ENCODE data around the gene ADGRG3. TPM values are rescaled to one million over a fixed set of nuclear protein-coding genes. Genes with fewer than 3 reads are reported as not detected.
"Not testable (repeated sequence)": the region's sequence is repeated elsewhere in the genome, so short reads cannot be mapped to it uniquely, and the experiment has no call there.

The ADGRG3 gene
- total RNA-seq, 1 experiment from 2014 or later, result not detected

DNA sequence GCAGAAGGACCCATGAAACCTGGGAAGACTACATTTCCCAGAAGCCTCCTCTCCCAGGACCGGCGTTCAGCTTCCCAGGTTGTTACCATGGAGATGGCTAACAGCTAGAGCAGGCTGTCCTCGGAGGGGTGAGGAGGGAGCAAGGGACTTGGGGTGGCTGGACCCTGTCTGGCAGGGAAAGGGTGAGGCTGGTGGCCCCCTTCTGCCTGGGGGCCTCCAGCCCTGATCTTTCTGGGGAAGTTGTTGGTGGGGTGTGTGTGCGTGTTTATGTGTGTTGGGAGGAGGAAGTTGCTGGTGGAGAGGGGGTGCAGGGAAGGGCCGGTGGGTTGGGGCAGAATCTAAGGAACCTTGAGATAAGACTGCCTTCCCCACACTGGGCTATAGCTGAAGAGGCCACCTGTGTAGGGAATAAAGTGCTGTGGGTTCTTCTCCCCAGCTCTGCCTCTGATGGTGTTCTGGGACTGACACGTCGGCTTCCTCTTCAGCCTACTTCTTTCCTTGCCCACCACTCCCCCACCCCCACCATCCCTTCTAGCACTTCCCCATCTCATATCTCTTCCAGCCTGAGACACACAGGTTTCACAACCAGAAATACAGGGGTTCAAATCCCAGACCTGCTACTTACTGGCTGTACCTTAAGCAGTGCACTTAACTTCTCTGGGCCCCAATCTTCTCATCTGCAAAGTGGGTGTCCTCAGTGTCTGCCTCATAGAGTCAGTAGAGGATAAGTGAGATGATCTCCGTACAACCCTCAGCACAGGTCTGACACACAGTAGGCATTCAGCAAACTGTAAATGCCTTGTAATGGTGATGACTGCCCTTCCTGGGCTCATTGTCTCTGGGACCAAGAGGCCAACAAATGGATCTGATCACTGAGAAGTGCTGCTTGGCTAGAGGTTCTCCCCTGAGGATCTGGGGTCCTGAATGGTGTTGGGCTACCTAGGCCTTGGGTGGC lies 26.9 kb downstream of the ADGRG3 start, which contains the start of gene DRC7:
Gene DRC7 (plus strand): TSS at position 82 of the 955 bp plus-strand sequence. CDS start 3,144 bp downstream, outside the sequence.
- peak; percentile 37 for DNase-seq (ENCODE audit: low spot score)

DNA sequence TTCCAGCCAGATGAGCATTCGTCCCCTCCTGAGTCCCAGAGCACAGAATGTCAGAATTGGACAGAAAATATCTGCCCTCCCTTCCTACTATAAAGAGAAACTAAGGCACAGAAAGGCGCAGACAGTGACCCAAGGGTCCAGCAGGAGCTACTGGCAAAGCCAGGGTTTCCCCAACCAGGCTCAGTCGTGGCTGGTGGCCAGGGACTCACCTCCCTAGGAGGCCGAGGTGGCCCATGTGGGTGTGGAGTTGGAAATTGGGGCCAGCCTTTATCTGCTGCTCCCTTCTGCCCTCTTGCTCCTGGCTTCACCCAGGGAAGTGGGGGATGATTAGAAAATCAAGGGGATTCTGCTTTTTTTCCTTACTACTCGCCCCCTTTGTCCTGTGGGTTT lies 27.6 kb downstream of the ADGRG3 start:
- DNase-seq (ENCODE audit: low spot score), result no peak

DNA sequence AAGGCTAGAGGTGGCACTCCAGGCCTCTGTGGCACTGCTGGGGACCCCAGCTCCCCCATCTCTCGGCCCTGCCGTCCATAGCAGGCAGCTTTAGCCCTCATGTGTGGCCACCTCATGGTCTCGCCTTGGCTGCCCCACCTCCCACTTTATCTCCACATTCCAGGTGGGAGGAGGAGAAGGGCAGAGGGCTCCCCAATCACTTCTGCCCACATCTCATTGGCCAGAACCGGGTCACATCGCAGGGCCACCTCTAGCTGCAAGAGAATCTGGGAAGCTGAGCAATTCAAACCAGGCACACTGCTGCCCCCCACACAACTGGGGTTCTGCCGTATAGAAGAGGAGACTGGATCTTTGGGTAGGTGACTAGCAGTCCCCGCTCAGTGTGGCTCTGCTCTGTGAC lies 28.1 kb downstream of the ADGRG3 start:
- DNase-seq (ENCODE audit: low spot score), result no peak

DNA sequence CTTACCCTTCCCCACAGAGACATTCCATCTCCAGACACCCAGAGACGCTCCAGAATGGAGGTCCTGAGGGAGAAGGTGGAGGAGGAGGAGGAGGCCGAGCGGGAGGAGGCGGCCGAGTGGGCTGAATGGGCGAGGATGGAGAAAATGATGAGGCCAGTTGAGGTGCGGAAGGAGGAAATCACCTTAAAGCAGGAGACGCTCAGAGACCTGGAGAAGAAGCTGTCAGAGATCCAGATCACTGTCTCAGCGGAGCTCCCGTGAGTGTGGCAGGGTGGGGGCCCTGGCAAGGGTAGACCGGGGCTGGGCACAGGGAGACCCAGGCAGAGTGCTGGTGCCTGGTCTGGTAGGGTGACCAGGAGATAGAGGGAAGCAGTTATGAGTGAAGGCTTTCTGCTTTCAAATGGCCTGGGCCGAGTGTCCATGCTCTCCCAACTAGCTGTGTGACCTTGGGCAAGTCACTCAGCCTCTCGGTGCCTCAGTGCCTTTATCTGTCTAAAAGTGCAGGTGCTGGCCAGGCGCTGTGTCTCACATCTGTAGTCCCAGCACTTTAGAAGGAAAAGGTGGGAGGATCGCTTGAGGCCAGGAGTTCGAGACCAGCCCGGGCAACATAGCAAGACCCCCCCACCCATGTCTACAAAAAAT lies 29.9 kb downstream of the ADGRG3 start:
- no peak for DNase-seq (ENCODE audit: low spot score)

DNA sequence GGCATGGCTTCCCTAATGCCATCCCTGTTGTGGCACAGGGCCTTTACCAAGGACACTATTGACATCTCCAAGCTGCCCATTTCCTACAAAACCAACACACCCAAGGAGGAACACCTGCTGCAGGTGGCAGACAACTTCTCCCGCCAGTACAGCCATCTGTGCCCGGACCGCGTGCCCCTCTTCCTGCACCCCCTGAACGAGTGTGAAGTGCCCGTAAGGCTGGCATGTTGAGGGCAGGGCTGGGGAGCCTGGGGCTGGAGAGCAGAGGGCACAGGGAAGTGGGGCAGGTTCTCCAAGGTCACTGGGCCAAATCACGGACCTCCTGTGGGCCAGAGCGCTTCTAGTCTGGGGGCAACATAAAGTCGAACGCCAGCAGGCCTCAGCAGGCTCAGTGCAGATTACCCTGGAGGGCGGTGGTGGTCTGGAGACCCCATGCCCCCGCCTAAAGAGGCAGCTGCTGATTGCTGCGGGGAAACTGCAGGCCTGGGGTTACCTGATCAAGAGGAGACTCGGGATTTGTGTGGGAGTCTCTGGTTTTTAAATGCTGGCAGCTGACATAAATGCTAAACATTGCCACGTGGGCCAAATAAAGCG lies 30.8 kb downstream of the ADGRG3 start:
- DNase-seq (ENCODE audit: low spot score), result no peak

DNA sequence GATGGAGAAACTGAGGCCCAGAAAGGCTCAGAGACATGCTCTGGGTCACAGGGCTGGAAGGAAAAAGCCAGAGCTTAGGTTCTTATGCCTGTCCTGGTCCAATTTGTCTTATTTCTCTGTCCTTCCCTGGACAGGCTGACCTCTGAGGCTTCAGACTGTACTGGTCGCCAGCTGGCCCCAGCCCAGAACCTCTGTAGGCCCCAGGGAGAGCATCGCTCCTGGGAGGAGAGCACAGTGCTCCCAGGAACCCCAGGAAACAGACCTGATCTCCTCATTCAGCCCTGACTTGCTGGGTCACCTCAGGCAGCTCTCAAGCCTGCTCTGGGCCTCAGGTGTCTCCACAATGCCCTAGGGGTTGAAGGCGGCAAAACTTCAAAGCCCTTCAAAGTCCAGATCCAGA lies 31.4 kb downstream of the ADGRG3 start:
- no peak for DNase-seq (ENCODE audit: low spot score)

DNA sequence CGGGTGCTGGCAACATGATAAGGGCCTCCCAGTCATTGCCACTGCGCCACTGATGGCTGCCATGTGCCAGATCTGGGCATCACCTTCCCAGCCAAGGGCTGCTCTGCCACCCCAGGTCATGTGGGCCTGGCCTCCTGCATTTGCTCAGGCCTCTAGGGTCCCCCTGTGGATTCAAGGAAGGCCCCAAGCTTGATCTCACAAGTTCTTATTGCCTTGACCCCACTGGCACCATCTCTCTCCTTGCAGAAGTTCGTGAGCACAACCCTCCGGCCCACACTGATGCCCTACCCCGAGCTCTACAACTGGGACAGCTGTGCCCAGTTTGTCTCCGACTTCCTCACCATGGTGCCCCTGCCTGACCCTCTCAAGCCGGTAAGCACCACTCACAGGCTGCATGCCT lies 31.8 kb downstream of the ADGRG3 start:
- no peak for DNase-seq (ENCODE audit: low spot score)

DNA sequence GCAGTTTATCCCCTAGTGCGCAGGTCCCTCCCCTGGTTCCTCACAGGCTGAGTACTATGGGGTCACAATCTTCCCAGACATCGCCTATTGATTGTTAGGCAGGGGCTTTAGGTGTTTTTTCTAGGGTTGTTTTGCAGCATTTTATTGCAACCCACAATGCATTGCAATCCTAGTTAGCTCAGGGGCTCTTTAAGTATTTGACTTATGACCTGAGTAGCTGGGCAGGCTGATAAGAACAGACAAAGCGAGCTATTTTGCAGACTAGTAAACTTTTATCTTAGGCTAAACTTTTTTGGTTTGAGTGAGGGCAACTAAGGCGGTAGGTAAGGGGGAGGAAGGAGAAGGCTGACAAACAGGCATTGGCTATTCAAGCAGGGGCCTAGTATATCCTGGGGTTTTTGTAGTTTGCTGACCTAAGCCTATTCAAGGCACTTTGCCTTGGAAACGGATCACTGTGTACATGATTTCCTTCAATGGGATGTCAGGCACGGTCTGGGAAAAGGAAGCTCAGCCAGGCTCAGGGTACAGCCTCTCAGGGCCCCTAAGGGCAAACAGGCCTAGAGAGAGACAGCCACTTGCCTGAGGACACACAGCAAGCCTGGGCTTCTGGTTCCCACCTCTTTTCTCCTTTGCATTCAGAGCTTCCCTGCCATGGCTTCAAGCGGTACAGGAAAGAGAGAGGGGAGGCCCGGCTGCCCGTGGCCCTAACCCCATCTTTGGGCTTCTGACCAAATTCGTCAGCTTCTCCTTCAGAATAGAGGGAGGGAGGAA lies 32.9 kb downstream of the ADGRG3 start:
- no peak for DNase-seq (ENCODE audit: low spot score)

DNA sequence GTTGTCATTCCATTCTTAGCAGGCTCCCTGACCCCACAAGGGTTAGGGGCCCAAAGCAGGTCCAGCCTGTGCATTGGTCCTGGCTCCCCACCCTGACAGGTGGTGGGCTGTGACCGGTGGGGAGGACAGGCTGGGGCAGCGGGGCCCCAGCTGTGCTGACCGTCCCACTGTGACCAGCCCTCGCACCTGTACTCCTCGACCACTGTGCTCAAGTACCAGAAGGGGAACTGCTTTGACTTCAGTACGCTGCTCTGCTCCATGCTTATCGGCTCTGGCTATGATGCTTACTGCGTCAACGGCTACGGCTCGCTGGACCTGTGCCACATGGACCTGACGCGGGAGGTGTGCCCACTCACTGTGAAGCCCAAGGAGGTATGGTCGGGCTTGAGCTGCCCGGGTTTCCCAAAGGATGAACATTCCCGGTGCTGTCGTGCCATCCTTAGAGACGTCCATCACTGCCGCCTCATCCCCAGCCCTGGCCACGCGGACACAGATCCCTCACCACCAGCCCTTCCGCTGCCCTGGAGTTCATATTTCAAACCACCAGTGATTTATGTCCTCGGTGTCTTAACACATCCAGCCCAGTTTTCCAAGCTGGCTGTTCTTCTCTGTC lies 33.8 kb downstream of the ADGRG3 start:
- DNase-seq (ENCODE audit: low spot score), result no peak

DNA sequence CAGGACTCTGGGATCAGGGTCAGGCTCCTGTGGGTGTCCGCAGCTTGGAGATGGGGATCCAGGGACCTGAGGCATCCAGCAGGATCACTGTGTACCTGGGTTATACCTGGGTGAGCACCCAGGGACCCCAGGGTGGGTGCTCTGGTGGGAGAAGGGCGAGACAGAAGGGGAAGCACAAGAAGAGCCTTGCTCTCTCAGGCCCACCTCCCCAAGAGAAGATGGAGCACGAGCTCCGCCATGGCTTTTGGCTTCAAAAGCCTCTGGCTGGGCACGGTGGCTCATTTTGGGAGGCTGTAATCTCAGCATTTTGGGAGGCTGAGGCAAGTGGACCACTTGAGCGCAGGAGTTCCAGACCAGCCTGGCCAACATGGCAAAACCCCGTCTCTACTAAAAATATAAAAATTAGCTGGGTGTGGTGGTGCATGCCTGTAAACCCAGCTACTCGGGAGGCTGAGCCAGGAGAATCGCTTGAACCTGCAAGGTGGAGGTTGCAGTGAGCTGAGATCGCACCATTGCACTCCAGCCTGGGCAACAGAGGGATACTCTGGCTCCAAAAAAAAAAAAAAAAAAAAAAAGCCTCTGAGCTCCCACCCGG lies 35.4 kb downstream of the ADGRG3 start:
- DNase-seq (ENCODE audit: low spot score), result no peak

DNA sequence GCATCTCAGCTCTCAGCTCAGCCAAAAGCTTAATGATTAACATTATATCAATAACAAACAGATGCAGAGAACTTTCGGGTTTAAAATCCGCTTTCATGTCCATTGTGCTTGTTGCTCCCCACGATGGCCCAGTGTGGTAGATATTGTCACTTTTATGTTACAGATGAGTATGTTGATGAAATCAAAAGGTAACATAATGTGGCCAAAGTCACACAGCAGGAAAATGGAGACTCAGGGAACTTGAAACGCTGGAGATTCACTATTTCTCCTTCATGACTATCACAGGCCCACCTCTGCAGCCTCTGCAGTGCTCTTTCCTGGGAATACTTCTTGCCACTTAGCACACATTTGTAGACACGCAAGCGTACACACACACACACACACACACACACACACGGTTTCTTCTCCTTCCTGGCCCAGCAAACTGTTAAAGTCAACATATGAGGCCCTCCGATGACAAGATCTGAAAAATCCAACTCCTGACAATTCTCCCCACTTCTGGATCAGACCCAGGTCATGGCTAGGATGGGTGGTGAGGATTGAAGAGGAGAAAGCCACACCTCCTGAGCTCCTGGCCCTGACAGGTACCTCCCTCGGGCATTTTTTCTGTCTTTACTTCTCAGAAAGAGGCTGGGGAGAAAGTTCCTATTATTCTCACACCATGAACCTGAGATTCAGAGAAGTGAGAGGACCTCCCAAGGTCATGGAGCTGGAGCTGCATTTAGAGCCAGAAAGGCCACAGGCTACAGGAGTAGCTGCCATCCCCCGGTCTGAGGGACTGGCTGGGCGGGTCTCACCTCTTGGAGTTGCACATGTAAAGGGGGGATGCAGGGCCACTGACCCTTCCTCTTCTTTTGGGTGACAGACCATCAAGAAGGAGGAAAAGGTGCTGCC lies 36.2 kb downstream of the ADGRG3 start:
- DNase-seq (ENCODE audit: low spot score), result no peak

DNA sequence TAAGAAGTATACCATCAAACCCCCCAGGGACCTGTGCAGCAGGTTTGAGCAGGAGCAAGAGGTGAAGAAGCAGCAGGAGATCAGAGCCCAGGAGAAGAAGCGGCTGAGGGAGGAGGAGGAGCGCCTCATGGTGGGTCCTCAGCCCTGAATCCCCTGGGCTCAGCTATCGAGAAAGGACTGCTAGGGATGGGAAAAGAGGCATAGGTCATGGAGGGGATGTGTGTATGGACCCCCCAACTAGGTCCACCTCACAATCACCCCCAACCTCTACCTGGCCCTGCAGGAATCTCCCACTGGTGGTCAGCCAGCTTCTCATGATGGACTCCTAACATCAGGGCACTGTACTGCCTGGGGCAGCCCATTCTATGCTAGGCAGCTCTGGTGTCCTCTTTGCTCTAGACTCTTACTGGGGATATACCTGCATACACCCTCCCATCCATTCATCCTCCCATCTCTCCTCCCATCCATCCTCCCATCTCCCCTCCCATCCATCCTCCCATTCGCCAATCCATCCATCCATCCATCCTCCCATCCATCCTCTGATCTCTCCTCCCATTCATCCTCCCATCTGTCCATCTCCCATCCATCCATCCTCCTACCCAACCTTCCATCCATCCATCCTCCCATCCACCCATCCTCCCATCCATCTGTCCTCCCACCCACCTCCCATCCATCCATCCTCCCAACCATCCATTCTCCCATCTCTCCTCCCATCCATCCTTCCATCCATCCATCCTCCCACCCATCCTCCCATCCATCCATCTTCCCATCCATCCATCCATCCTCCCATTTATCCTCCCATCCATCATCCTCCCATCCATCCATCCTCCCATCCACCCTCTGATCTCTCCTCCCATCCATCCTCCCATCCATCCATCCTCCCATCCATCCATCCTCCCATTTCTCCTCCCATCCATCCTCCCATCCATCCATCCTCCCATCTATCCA lies 37.1 kb downstream of the ADGRG3 start:
- no peak for DNase-seq (ENCODE audit: low spot score)

DNA sequence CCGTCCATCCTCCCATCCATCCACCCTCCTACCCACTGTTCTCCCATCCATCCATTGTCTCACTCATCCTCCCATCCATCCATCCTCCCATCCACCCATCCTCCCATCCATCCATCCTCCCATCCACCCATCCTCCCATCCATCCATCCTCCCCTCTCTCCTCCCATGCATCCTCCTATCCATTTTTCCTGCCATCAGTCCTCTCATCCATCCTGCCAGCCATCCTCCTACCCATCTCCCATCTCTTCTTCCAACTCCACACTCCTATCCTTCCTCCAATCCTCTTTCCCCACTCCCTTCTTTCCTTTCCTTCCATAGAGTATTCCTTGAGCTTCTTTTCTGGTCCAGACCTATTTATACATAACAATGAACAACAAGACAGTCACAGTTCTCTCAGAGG lies 38.6 kb downstream of the ADGRG3 start:
- no peak for DNase-seq (ENCODE audit: low spot score)

DNA sequence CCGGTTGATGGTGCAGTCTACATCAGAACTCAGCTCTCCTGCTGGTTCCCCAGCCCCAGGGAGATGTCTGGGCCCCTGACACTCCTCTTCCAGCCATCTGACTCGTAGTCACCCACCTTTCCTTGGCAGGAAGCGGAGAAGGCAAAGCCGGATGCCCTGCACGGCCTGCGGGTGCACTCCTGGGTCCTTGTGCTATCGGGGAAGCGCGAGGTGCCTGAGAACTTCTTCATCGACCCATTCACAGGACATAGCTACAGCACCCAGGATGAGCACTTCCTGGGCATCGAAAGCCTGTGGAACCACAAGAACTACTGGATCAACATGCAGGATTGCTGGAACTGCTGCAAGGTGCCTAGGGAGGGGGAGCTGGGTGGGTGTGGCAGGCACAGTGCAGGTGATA lies 39.2 kb downstream of the ADGRG3 start:
- no peak for DNase-seq (ENCODE audit: low spot score)

DNA sequence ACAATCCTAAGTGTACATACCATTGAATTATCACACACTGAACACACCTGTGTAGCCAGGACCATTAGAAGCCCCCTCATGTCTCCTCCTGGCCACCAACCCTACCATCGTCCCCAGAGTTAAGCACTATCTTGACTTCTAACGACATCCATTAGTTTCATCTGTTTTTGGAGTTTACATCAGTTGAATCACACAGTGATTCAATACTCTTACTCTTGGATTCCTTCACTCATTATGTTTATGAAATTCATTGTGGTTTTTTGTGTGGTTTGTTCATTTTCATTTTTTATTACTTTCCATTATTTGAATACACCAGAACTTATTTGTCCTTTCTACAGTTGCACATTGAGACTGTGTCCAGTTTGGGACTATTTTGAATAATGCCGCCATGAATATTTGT lies 40.1 kb downstream of the ADGRG3 start:
- no peak for DNase-seq (ENCODE audit: low spot score)

DNA sequence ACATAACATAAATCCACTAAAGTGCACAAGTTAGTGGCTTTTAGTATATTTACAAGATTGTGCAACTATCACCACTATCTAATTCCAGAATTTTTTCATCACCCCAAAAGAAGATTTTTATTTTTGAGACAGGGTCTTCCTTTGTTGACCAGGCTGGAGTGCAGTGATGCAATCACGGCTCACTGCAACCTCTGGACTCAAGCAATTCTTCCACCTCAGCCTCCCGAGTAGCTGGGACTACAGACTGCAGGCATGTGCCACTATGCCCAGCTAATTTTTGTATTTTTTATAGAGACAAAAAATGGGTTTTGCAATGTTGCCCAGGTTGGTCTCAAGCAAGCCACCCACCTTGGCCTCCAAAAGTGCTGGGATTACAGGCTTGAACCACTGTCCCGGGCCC lies 41.6 kb downstream of the ADGRG3 start:
- DNase-seq (ENCODE audit: low spot score), result no peak

DNA sequence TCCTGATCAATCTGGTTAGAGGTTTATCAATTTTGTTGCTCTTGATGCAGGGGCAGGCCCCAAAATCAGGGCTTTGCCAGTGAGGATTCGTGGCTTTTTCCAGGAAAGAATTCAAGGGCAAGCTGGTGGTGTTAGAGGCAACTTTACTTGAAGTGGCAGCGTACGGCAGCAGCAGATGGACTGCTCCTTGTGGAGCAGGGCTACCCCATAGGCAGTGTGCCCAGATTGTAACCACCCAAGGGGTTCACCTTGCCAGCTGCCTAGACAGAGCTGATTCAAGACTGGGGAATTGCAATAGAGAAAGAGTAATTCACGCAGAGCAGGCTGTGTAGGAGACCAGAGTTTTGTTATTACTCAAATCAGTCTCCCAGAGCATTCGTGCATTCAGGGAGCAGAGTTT lies 43.2 kb downstream of the ADGRG3 start:
- DNase-seq (ENCODE audit: low spot score), result no peak

DNA sequence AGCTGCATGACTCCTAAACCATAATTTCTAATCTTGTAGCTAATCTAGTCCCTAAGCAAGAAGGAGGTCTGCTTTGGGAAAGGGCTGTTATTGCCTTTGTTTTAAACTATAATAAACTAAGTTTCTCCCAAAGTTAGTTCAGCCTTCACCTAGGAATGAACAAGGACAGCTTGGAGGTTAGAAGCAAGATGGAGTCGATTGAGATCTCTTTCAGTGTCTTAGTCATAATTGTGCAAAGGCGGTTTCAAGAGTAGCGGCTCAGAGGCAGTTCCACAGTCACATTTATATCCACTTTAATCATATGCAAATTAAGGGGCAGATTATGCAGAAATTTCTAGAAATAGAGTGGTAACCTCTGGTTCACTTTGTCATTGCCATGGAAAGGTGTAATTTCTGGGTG lies 43.9 kb downstream of the ADGRG3 start:
- DNase-seq (ENCODE audit: low spot score), result no peak

DNA sequence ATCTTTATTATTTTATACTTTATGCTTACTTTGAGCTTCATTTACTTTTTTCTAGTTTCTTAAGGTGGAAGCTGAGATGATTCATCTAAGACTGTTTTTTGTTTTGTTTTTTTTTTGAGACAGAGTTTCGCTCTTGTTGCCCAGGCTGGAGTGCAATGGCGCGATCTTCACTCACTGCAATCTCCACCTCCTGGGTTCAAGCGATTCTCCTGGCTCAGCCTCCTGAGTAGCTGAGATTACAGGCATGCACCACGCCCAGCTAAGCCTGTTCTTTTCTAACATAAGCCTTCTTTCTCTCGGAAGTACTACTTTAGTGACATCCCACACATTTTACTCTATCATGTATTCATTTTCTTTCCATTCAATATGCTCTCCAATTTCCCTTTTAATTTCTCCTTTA lies 44.5 kb downstream of the ADGRG3 start:
- DNase-seq (ENCODE audit: low spot score), result not testable (repeated sequence)

Data from H4 (cell line).